GM21528 (cell line): Measurements from ENCODE around the gene CCDC88C.

Experiments used
- ATAC-seq: cut with Tn5 transposase; IDR thresholded peaks from one replicate; pipeline ENCODE4 v1.9.1; 2021; ENCODE audit warnings: mild to moderate bottlenecking, moderate library complexity; ENCODE audit not compliant: unreplicated experiment, low FRiP score

The CCDC88C gene

GRCh38 chr14:91380610-91381371 is 36.8 kb downstream of the CCDC88C start:
- no peak for ATAC-seq

GRCh38 chr14:91380123-91380522 is 37.5 kb downstream of the CCDC88C start:
- no peak for ATAC-seq

- no peak for ATAC-seq
Measured at GRCh38 chr14:91379579-91379932, 38.1 kb downstream of the CCDC88C start.

- ATAC-seq, result no peak
Measured at GRCh38 chr14:91378930-91379578, 38.6 kb downstream of the CCDC88C start.

- ATAC-seq, result no peak
Measured at GRCh38 chr14:91377700-91378652, 39.6 kb downstream of the CCDC88C start.

- no peak for ATAC-seq
Measured at GRCh38 chr14:91376547-91377477, 40.8 kb downstream of the CCDC88C start.

- ATAC-seq, result no peak
Measured at GRCh38 chr14:91375720-91376452, 41.7 kb downstream of the CCDC88C start.

GRCh38 chr14:91374879-91375702 is 42.5 kb downstream of the CCDC88C start:
- no peak for ATAC-seq

- no peak for ATAC-seq
Measured at GRCh38 chr14:91374287-91374878, 43.2 kb downstream of the CCDC88C start.

- peak; percentile 60 for ATAC-seq
Measured at GRCh38 chr14:91373591-91374254, 43.9 kb downstream of the CCDC88C start.

- peak; percentile 34 for ATAC-seq
Measured at GRCh38 chr14:91372671-91373495, 44.7 kb downstream of the CCDC88C start.

GRCh38 chr14:91371990-91372375 is 45.6 kb downstream of the CCDC88C start:
- no peak for ATAC-seq

- no peak for ATAC-seq
Measured at GRCh38 chr14:91371011-91371989, 46.3 kb downstream of the CCDC88C start.

- ATAC-seq, result no peak
Measured at GRCh38 chr14:91369628-91370445, 47.8 kb downstream of the CCDC88C start.
